Large intestine (tissue), 12 donors: ENCODE measurements around the gene FAM78A. TPM values are rescaled to one million over a fixed set of nuclear protein-coding genes. Genes with fewer than 3 reads are reported as not detected.

Experiments
- DNase-seq, 2 donors: peaks; one replicate each; pipeline versions ENCODE4 v3.0.0 to v3.0.0-alpha.2; 2013
- H3K27ac ChIP-seq: one replicate; pipeline ENCODE4 v1.5.1; 2013; ENCODE audit warnings: low read length
- H3K27me3 ChIP-seq: 2 replicates; pipeline ENCODE4 v1.6.1; 2013; ENCODE audit warnings: low read length; ENCODE audit not compliant: control insufficient read depth, insufficient read depth
- H3K36me3 ChIP-seq: 2 replicates; pipeline ENCODE4 v1.6.1; 2013; ENCODE audit warnings: low read length; ENCODE audit not compliant: control insufficient read depth, insufficient read depth
- H3K4me1 ChIP-seq: one replicate; pipeline ENCODE4 v1.6.1; 2013; ENCODE audit warnings: low read length; ENCODE audit not compliant: control insufficient read depth, insufficient read depth
- H3K4me3 ChIP-seq: one replicate; pipeline ENCODE4 v1.5.1; 2013; ENCODE audit warnings: low read length
- H3K9me3 ChIP-seq: one replicate; pipeline ENCODE4 v1.6.1; 2013; ENCODE audit warnings: mild to moderate bottlenecking, low read depth, low read length, moderate library complexity; ENCODE audit not compliant: control insufficient read depth
- WGBS: methylation state at CpG from one replicate; pipeline ENCODE4 v1.1.5; 2013; ENCODE audit warnings: low lambda C conversion rate; ENCODE audit not compliant: insufficient coverage; 5-methylcytosine and 5-hydroxymethylcytosine counted together
- long read RNA-seq, 11 donors: transcript quantifications; one replicate each; lab custom pipeline, GENCODE V29; 2026
- polyA plus RNA-seq: library from polyadenylated mRNA; unstranded; fragments of 120-200 nt; gene quantifications from one replicate; pipeline ENCODE4 v1.2.1, GENCODE V29; 2013

Gene FAM78A, protein sequence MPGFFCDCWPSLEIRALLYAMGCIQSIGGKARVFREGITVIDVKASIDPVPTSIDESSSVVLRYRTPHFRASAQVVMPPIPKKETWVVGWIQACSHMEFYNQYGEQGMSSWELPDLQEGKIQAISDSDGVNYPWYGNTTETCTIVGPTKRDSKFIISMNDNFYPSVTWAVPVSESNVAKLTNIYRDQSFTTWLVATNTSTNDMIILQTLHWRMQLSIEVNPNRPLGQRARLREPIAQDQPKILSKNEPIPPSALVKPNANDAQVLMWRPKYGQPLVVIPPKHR
- 2.3 TPM for polyA plus RNA-seq
- long read RNA-seq, donor 1: 0 reads
- long read RNA-seq, donor 2, partial matches to known transcripts: 0 of 2 reads
- long read RNA-seq, donor 2, other reads (novel, unspliced or antisense): 0 of 2 reads
- long read RNA-seq, donor 3: 0 reads
- long read RNA-seq, donor 4: 0 reads
- long read RNA-seq, donor 5: 0 reads
- long read RNA-seq, donor 6, partial matches to known transcripts: 0 of 3 reads
- long read RNA-seq, donor 6, other reads (novel, unspliced or antisense): 0 of 3 reads
- long read RNA-seq, donor 7, partial matches to known transcripts: 0 of 1 reads
- long read RNA-seq, donor 7, other reads (novel, unspliced or antisense): 0 of 1 reads
- long read RNA-seq, donor 8, partial matches to known transcripts: 0 of 2 reads
- long read RNA-seq, donor 8, other reads (novel, unspliced or antisense): 0 of 2 reads
- long read RNA-seq, donor 9, partial matches to known transcripts: 0 of 1 reads
- long read RNA-seq, donor 9, other reads (novel, unspliced or antisense): 0 of 1 reads
- long read RNA-seq, donor 10, partial matches to known transcripts: 0 of 1 reads
- long read RNA-seq, donor 10, other reads (novel, unspliced or antisense): 0 of 1 reads
- long read RNA-seq, donor 11, partial matches to known transcripts: 0 of 2 reads
- long read RNA-seq, donor 11, other reads (novel, unspliced or antisense): 0 of 2 reads

- Histone ChIP-seq H3K4me3 (peak within 1 kb of the TSS; percentile 13), H3K27ac (no peak within 1 kb of the TSS), H3K36me3 (no peaks in the 10 kb centered on the region), H3K4me1 (peaks cover 5% of the 10 kb centered on the region), H3K9me3 (no peaks in the 10 kb centered on the region), H3K27me3 (peaks cover 58% of the 10 kb centered on the region)
- no CpG with 5 or more reads among the region's 76 CpGs for WGBS
- peak in 1 of 2 donors; percentile 28 for DNase-seq
These were observed at the start of gene FAM78A for GRCh38 chr9:131276094-131276888. TSS of gene FAM78A (minus strand) at chr9:131276510. CDS start at chr9:131276179, 331 bp downstream.

- H3K9me3 ChIP-seq: no peaks in the 10 kb centered on the region
- no peaks in the 10 kb centered on the region for H3K36me3 ChIP-seq
- DNase-seq: no peak
- no CpG with 5 or more reads among the region's 21 CpGs for WGBS
- no peak overlapping the region for H3K4me3 ChIP-seq
- H3K4me1 ChIP-seq: no peaks in the 10 kb centered on the region
- no peak overlapping the region for H3K27ac ChIP-seq
- H3K27me3 ChIP-seq: peaks cover 3% of the 10 kb centered on the region
These were observed 48.7 kb upstream of the FAM78A start for GRCh38 chr9:131324736-131325679.

DNA sequence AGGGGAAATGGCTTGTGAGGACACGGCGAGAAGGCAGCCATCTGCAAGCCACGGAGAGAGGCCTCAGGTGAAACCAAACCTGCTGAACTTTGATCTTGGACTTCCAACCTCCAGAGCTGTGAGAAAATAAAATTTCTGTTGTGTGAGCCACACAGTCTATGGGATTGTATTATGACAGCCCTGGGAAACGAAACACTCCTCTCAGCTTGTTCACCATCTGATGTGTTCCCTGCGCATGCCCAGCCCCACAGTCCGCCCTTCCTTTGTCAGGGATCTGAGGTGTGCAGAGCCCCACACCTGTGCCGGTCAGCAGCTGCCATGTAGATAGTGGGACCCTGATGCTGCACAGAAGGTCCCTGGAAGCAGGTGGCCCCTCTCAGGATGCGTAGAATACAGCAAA, 47.3 kb upstream of the FAM78A start:
- Histone ChIP-seq H3K4me1 (no peaks in the 10 kb centered on the region), H3K4me3 (no peak overlapping the region), H3K36me3 (no peaks in the 10 kb centered on the region), H3K9me3 (no peaks in the 10 kb centered on the region), H3K27ac (no peak overlapping the region), H3K27me3 (no peaks in the 10 kb centered on the region)
- WGBS: 20% methylated on average over 1 of the region's 8 CpGs
- DNase-seq: no peak

GRCh38 chr9:131320031-131320685, 43.8 kb upstream of the FAM78A start:
- Histone ChIP-seq H3K4me1 (no peaks in the 10 kb centered on the region), H3K36me3 (no peaks in the 10 kb centered on the region), H3K4me3 (no peak overlapping the region), H3K27ac (no peak overlapping the region), H3K27me3 (peaks cover under 1% of the 10 kb centered on the region), H3K9me3 (no peaks in the 10 kb centered on the region)
- WGBS: 40% methylated on average over 1 of the region's 19 CpGs
- DNase-seq: no peak

DNA sequence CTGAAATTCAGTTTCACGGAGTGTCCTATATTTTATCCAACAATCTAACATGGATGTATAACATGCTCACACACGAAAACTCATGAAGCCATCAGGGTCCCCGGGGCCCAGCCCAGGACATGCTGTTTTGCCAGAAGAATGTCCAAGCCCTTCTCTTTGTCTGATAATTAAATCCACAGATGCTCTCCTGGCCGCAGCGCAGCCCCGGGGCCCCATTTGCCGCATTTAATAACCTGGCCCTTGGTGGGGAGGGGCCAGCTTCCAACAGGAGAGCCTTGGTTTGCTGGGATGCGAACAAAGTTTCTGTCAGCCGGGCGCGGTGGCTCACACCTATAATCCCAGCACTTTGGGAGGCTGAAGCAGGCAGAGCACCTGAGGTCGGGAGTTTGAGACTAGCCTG, 43.2 kb upstream of the FAM78A start:
- H3K9me3 ChIP-seq: no peaks in the 10 kb centered on the region

DNA sequence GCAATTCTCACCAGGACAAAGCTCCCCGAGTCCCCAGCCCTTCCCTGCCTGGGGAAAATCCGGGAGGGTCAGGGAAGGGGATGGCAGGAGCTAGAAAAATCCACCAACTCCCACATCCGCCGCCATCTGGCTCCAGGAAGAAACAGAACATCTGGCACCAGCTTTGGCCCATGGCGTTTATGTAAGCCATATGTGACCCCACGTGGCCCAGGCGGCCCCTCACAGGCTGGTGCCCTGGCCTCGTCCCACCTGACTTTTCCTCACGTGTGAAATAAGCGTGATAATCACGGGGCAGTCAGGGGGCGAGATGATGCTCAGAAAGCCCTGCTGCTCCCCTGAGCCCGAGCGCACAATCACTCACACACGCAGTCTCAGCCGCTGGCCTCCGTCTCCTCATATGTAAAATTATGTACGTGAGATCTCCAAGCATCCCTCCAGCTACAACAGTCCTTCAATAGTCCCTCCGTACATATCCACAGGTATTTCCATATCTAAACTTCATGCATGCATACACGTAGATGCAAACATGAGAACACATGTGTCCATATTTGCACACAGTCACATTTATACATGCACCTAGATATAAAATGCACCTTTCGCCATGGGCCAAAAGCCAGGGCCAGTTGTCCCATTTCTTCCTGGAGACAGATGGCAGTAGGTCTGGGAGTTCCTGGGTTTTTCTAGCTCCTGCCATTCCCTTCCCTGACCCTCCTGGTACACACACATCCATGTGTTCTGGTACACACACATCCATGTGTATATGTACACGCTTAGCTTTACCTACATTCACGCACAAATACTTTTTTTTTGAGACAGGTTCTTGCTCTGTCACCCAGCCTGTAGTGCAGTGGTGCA, 42.1 kb upstream of the FAM78A start:
- H3K27me3 ChIP-seq: peaks cover 4% of the 10 kb centered on the region
- no peaks in the 10 kb centered on the region for H3K4me1 ChIP-seq
- no peak overlapping the region for H3K4me3 ChIP-seq
- 90% methylated on average over 4 of the region's 23 CpGs for WGBS
- no peak for DNase-seq
- no peaks in the 10 kb centered on the region for H3K36me3 ChIP-seq
- no peak overlapping the region for H3K27ac ChIP-seq
- no peaks in the 10 kb centered on the region for H3K9me3 ChIP-seq

More for the DNA sequence above, 43.2 kb upstream of the FAM78A start:
- H3K27me3 ChIP-seq: peaks cover 4% of the 10 kb centered on the region
- no peak for DNase-seq
- H3K4me3 ChIP-seq: no peak overlapping the region
- no peaks in the 10 kb centered on the region for H3K4me1 ChIP-seq
- H3K27ac ChIP-seq: no peak overlapping the region
- no CpG with 5 or more reads among the region's 12 CpGs for WGBS
- no peaks in the 10 kb centered on the region for H3K36me3 ChIP-seq

DNA sequence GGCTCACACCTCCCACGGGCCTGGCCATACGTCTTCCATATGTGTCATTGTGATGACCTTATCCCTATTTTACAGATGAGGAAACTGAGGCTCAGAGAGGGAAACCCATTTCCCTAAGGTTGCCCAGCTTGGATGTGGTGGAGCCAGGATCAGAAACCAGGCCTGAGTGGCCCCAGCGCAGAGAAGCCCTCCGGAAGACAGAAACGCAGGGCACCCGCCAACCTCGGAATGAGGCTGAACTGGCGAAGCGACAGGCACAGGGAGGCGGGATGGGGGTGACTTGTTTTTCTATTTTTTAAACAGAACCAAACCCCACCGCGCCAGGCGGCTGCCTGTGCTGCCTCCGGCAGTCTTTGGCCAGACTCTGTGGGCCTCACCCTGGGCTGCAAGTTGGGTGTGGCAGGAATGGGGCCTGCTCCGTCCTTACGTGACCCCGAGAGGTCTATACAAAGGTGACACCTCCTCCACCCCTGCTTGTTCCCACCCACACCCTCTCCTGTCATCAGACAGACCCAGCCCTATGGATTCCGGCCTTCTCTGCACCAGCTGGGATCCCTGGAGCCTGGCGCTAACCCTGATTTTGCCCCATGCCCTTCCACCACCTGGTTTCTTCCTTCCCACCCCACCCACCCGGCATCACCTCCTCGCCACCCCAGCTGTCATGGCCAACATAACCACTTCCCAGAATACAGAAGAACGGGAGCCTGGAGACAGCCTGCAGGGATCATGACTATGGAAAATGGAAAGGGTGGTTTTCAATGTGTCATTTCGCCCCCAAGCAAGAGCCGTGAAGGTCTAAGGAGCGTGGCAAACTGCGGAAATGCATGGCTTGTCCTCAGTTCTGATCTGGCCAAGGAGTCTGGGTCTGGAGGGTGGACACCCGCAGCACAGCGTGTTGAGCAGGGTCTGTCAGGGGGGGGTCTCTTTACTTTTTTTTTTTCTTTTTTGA, 36.8 kb upstream of the FAM78A start:
- Histone ChIP-seq H3K4me1 (no peaks in the 10 kb centered on the region), H3K36me3 (no peaks in the 10 kb centered on the region), H3K4me3 (no peak overlapping the region), H3K27ac (no peak overlapping the region), H3K27me3 (peaks cover 4% of the 10 kb centered on the region), H3K9me3 (no peaks in the 10 kb centered on the region)
- no peak for DNase-seq
- 100% methylated on average over 1 of the region's 28 CpGs for WGBS

- H3K36me3 ChIP-seq: no peaks in the 10 kb centered on the region
- DNase-seq: no peak
- no CpG with 5 or more reads among the region's 9 CpGs for WGBS
- no peak overlapping the region for H3K4me3 ChIP-seq
- H3K27me3 ChIP-seq: peaks cover 4% of the 10 kb centered on the region
- no peak overlapping the region for H3K27ac ChIP-seq
- H3K9me3 ChIP-seq: peaks cover 4% of the 10 kb centered on the region
- no peaks in the 10 kb centered on the region for H3K4me1 ChIP-seq
These were observed 35.9 kb upstream of the FAM78A start for GRCh38 chr9:131312246-131312645.
